ENCODE results near the gene GCSAM. TPM values are rescaled to one million over a fixed set of nuclear protein-coding genes. Genes with fewer than 3 reads are reported as not detected.
A peak's percentile ranks its signal among the peaks of the same experiment; 100 is the strongest.
"Not testable (repeated sequence)": the region's sequence is repeated elsewhere in the genome, so short reads cannot be mapped to it uniquely, and the experiment has no call there.

The GCSAM gene
- total RNA-seq, 3 donors from 2014 or later: 1.3 to 2.0 (median 2.0) TPM

- Mint-ChIP-seq H3K4me1 (ENCODE audit: low read depth) (peaks cover 22% of the 10 kb centered on the region), H3K4me3 (peak overlapping the region; percentile 79), H3K36me3 (ENCODE audit: insufficient read depth) (no peaks in the 10 kb centered on the region), H3K9me3 (no peaks in the 10 kb centered on the region), H3K27me3 (ENCODE audit: low read depth) (peaks cover 15% of the 10 kb centered on the region)
- no peak for ATAC-seq
- no peak for DNase-seq
These were observed 47.9 kb downstream of the GCSAM start for GRCh38 chr3:112084980-112085705.

- no peak for DNase-seq
- Mint-ChIP-seq H3K4me3 (no peak overlapping the region), H3K4me1 (ENCODE audit: low read depth) (peaks cover 21% of the 10 kb centered on the region), H3K27me3 (ENCODE audit: low read depth) (peaks cover 13% of the 10 kb centered on the region), H3K36me3 (ENCODE audit: insufficient read depth) (no peaks in the 10 kb centered on the region), H3K9me3 (no peaks in the 10 kb centered on the region)
- no peak for ATAC-seq
These were observed 49.8 kb downstream of the GCSAM start for GRCh38 chr3:112083239-112083638.

- no peaks in the 10 kb centered on the region for H3K36me3 Mint-ChIP-seq (ENCODE audit: insufficient read depth)
- peaks cover 19% of the 10 kb centered on the region for H3K4me1 Mint-ChIP-seq (ENCODE audit: low read depth)
- no peak for DNase-seq
- no peak overlapping the region for H3K4me3 Mint-ChIP-seq
- H3K9me3 Mint-ChIP-seq: no peaks in the 10 kb centered on the region
- no peaks in the 10 kb centered on the region for H3K27me3 Mint-ChIP-seq (ENCODE audit: low read depth)
- ATAC-seq: no peak
These were observed 54.6 kb downstream of the GCSAM start for GRCh38 chr3:112078125-112079083.

DNA sequence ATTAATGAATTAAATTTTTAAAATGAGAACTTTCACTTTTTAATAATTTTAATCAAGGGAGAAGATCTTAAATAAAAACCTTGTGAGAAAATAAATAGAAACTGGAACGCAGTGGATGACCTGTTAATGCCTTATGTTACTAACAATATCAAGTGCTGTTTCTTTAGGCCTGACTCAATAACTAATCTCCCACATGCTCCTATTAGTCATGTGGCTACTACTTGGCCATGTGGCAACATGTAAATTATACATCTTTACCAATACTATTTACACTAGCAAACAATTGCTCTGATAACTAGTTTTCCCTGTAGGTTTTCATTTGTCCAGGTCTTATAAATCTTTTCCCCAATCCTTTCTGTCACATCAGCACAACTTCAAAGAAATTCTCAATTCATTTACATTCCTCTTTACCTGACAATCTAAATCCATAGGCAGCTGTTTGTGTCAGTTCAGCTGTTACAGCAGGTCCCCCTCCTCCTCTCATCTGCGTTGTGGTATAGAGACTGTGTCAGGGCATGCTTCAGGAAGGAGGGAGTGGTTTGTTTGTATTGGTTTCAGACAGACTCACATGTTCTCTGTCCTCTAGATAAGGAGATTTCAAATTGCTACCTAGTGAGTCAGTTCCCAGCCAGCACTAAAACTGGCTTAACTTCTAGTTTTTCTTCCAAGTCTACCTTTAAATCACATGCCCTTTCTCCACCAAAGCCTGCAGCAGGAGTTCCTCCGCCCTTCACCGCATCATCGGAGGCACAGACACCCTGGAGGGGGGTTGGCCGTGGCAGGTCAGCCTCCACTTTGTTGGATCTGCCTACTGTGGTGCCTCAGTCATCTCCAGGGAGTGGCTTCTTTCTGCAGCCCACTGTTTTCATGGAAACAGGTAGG, 58.2 kb downstream of the GCSAM start:
- Mint-ChIP-seq H3K9me3 (no peaks in the 10 kb centered on the region), H3K27me3 (ENCODE audit: low read depth) (no peaks in the 10 kb centered on the region), H3K36me3 (ENCODE audit: insufficient read depth) (no peaks in the 10 kb centered on the region), H3K4me3 (no peak overlapping the region), H3K4me1 (ENCODE audit: low read depth) (peaks cover 35% of the 10 kb centered on the region)
- DNase-seq: no peak
- peak; percentile 83 to 91 for ATAC-seq

DNA sequence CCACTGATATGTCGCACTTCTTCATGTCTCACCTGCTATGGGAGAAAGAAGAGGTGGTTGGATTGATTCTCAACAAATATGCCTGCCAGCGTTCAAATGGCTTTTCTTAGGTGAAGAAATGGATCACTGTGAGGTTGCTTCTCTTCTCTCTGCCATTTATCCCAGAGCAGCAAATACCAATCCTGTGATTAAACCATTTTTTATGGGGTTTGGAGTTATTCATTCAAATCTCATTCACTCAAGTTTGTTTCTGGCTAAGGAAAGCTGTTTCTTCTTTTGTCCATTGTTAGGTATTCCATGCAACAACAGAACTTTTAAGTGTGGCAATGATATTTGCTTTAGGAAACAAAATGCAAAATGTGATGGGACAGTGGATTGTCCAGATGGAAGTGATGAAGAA, 59.0 kb downstream of the GCSAM start:
- Mint-ChIP-seq H3K4me3 (no peak overlapping the region), H3K36me3 (ENCODE audit: insufficient read depth) (no peaks in the 10 kb centered on the region), H3K4me1 (ENCODE audit: low read depth) (peaks cover 35% of the 10 kb centered on the region), H3K27me3 (ENCODE audit: low read depth) (no peaks in the 10 kb centered on the region), H3K9me3 (no peaks in the 10 kb centered on the region)
- no peak for ATAC-seq
- no peak for DNase-seq

DNA sequence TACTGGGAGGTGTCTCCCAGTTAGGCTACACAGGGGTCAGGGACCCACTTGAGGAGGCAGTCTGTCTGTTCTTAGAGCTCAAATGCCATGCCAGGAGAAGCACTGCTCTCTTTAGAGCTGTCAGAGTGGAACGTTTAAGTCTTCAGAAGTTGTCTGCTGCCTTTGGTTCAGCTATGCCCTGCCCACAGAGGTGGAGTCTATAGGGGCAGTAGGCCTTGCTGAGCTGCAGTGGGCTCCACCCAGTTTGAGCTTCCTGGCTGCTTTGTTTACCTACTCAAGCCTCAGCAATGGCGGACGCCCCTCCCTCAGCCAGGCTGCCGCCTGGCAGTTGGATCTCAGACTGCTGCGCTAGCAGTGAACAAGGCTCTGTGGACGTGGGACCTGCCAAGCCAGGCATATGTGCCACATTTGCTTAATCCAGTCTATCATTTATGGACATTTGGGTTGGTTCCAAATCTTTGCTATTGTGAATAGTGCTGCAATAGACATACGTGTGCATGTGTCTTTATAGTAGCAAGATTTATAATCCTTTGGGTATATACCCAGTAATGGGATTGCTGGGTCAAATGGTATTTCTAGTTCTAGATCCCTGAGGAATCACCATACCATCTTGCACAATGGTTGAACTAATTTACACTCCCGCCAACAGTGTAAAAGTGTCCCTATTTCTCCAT, 60.5 kb downstream of the GCSAM start:
- peak overlapping the region; percentile 65 for H3K4me3 Mint-ChIP-seq
- DNase-seq: peak; percentile 44
- ATAC-seq: peak; percentile 30 to 52
- H3K4me1 Mint-ChIP-seq (ENCODE audit: low read depth): peaks cover 35% of the 10 kb centered on the region
- H3K27me3 Mint-ChIP-seq (ENCODE audit: low read depth); H3K9me3 Mint-ChIP-seq; H3K36me3 Mint-ChIP-seq (ENCODE audit: insufficient read depth): not testable (repeated sequence)

Other genes starting within 250 kb of the GCSAM start
- 10 to 100 TPM; 33.4 to 41.9 (median 41.7) TPM for gene ABHD10, start 154.2 kb downstream of the GCSAM start, total RNA-seq
- gene TAGLN3, start 134.3 kb downstream of the GCSAM start, total RNA-seq: 1 to 10 TPM; 1.8 to 3.4 (median 2.2) TPM
- not detected for gene TMPRSS7, start 98.5 kb downstream of the GCSAM start, total RNA-seq
- 1 to 10 TPM; 1.5 to 2.2 (median 2.1) TPM for gene C3orf52, start 46.9 kb downstream of the GCSAM start, total RNA-seq
- not detected for gene SLC9C1, start 161.0 kb upstream of the GCSAM start, total RNA-seq
- gene CD200, start 199.9 kb upstream of the GCSAM start, total RNA-seq: 100 to 1,000 TPM; 100 to 125 (median 109) TPM

Measured in activated T-cell treated with anti-CD3 and anti-CD28 coated beads, Interleukin-2, amount 50 U/mL, for 4 hours (primary cell).